ENCODE measurements around the gene KIFAP3.
"Not testable (repeated sequence)": the region's sequence is repeated elsewhere in the genome, so short reads cannot be mapped to it uniquely, and the experiment has no call there.

The KIFAP3 gene

DNA sequence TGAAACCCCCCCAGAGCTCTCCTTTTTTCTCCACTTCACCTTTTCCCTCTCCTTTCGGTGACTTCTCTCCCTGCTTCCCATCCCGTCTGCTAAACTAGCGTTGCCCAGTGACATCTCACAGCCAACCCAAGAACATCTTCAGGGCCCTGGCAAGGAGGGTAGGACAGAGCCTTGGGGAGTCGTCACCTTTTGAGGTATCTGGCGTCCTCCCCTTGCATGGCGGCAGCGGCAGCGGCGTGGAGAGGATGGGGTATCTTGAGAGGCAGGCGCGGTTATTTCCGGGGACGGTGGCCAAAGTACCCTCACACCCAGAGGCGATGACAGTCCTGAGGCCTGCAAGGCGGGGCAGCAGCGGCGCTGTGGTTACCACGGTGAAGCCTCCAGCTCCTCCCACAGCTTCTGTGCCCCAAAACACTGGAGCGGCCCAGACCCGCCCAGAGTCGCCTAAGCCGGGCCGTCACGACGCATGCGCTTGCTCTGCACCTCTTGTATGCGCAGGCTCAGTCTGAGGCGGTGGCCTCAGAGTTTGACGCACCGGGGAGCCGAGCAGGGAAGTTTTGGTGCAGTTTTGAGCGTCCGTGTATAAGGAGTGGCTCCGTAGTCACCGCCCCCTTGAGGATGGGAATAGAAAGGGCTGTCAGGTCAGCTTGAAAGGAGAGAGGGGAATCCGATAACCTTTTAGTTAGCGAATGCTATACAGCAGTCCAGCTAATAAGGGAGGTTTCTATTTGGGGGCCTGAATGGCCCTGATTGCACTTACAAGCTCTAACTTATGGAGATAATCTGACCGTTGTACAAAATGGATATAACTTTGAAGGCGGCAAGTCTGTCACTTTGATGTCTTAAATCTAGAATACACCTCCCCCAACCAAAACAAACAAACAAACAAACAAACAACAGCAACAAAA is at the start of gene KIFAP3:
KIFAP3 (minus strand) TSS at position 446 of the 908 bp plus-strand sequence; CDS start at position 218, 228 bp downstream.
- Mint-ChIP-seq H3K4me1 (ENCODE audit: low read depth) (peaks cover 40% of the 10 kb centered on the region), H3K27me3 (ENCODE audit: low read depth) (peaks cover 6% of the 10 kb centered on the region), H3K9me3 (peaks cover 19% of the 10 kb centered on the region), H3K4me3 (peak within 1 kb of the TSS; percentile 98), H3K27ac (peak within 1 kb of the TSS; percentile 99), H3K36me3 (ENCODE audit: low read depth) (peaks cover 5% of the 10 kb centered on the region)
- DNase-seq (ENCODE audit: low spot score), result peak; percentile 98

DNA sequence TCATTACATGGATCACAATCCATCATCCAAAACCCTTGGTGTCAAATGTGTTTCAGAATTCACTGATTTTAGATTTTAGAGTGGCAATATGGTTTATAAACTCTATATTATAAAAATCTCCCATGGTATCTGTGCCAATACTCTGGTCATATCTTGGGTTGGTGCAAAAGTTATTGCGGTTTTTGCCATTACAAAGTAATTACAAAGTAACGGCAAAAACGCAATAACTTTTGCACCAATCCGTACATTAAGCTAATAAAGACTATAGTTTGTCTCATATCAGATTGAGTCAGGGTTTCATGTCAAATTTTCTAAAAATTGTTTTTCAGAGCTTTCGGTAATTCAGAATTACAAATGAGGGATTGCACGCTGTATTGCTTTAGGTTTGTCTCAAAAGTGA is 47.9 kb upstream of the KIFAP3 start:
- H3K27ac Mint-ChIP-seq, result no peak overlapping the region
- H3K36me3 Mint-ChIP-seq (ENCODE audit: low read depth), result no peaks in the 10 kb centered on the region
- H3K9me3 Mint-ChIP-seq, result no peaks in the 10 kb centered on the region

DNA sequence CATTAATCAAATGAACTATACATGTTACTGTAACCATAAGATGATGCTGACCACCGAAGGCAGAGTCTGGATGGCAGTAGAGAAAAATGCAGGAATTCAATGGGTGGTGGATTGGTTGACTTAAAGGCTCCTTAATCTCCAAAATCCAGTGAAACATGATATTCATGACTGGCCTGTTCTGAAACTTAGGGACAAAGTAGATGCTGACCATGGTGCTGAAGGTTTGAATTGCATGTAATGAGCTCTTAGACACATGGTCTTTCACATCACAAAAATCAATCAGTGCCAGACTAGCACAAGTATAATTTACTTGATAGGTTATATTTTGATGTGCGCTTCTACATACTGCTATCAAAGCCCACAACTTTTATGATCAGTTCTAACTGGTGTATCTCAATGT is 40.4 kb upstream of the KIFAP3 start:
- DNase-seq (ENCODE audit: low spot score), result no peak
- Mint-ChIP-seq H3K36me3 (ENCODE audit: low read depth) (no peaks in the 10 kb centered on the region), H3K4me3 (no peak overlapping the region), H3K9me3 (no peaks in the 10 kb centered on the region), H3K4me1 (ENCODE audit: low read depth) (no peaks in the 10 kb centered on the region), H3K27me3 (ENCODE audit: low read depth) (no peaks in the 10 kb centered on the region), H3K27ac (no peak overlapping the region)

More for the DNA sequence above, 47.9 kb upstream of the KIFAP3 start:
- H3K4me3 Mint-ChIP-seq, result no peak overlapping the region
- H3K27me3 Mint-ChIP-seq (ENCODE audit: low read depth), result no peaks in the 10 kb centered on the region
- DNase-seq (ENCODE audit: low spot score), result no peak
- no peaks in the 10 kb centered on the region for H3K4me1 Mint-ChIP-seq (ENCODE audit: low read depth)

DNA sequence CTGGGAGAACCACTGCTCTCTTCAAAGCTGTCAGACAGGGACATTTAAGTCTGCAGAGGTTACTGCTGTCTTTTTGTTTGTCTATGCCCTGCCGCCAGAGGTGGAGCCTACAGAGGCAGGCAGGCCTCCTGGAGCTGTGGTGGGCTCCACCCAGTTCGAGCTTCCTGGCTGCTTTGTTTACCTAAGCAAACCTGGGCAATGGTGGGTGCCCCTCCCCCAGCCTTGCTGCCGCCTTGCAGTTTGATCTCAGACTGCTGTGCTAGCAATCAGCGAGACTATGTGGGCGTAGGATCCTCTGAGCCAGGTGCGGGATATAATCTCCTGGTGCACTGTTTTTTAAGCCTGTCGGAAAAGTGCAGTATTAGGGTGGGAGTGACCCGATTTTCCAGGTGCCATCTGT is 38.6 kb upstream of the KIFAP3 start:
- H3K4me3 Mint-ChIP-seq; H3K4me1 Mint-ChIP-seq (ENCODE audit: low read depth); DNase-seq (ENCODE audit: low spot score); H3K9me3 Mint-ChIP-seq; H3K36me3 Mint-ChIP-seq (ENCODE audit: low read depth); H3K27me3 Mint-ChIP-seq (ENCODE audit: low read depth); H3K27ac Mint-ChIP-seq: not testable (repeated sequence)

DNA sequence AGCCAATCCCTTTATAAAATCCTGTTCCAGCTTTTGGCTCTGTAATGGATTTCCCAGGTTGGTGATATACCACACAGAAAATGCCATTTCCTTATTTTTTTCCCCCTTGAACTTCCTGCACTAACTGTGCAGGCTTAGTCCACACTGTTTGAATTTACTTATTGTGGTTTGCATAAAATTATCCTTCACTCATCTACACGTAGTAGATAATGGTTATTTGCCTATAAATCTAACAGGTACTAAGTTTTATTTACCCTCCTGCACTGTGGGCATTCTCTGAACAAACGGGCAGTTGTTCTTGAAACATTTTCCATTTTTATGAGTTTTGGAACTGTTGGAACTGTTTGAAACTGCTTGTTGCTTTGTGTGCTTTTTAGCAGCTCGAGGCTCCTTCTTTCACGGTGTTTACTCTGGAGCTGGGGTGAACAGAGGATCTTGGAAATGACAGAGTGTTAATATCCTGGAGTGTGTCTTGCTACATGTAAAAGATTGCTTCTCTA is 23.0 kb upstream of the KIFAP3 start:
- H3K4me1 Mint-ChIP-seq (ENCODE audit: low read depth), result no peaks in the 10 kb centered on the region
- no peaks in the 10 kb centered on the region for H3K36me3 Mint-ChIP-seq (ENCODE audit: low read depth)
- peaks cover 8% of the 10 kb centered on the region for H3K27me3 Mint-ChIP-seq (ENCODE audit: low read depth)
- H3K4me3 Mint-ChIP-seq, result no peak overlapping the region
- H3K27ac Mint-ChIP-seq, result no peak overlapping the region
- no peak for DNase-seq (ENCODE audit: low spot score)
- H3K9me3 Mint-ChIP-seq, result no peaks in the 10 kb centered on the region

DNA sequence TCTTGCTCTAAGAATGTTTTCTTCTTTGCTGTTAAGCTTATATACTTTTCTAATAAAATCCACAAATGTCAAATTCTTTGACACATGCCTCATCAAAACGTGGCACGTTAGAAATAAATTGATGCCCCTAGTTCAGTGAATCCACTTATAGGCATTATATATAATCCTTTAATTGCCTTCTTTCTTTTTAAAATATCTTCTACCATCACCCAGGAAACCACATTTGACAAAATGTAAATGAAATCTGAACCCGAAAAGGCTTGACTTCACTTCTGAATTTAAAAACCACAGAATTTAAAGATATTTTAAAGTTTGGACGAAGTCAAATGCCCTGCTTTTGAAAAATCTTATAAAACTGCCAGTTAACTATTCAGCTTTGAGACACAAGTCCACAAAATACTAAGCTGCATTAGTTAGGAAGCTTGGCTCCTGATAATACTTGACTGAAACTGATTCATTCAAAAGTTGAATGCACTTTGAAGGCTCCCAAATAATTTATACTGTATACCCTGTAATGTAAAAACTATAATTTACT is 22.4 kb upstream of the KIFAP3 start:
- Mint-ChIP-seq H3K4me1 (ENCODE audit: low read depth) (no peaks in the 10 kb centered on the region), H3K4me3 (no peak overlapping the region), H3K9me3 (no peaks in the 10 kb centered on the region), H3K27me3 (ENCODE audit: low read depth) (peaks cover 8% of the 10 kb centered on the region), H3K36me3 (ENCODE audit: low read depth) (no peaks in the 10 kb centered on the region), H3K27ac (no peak overlapping the region)
- no peak for DNase-seq (ENCODE audit: low spot score)

DNA sequence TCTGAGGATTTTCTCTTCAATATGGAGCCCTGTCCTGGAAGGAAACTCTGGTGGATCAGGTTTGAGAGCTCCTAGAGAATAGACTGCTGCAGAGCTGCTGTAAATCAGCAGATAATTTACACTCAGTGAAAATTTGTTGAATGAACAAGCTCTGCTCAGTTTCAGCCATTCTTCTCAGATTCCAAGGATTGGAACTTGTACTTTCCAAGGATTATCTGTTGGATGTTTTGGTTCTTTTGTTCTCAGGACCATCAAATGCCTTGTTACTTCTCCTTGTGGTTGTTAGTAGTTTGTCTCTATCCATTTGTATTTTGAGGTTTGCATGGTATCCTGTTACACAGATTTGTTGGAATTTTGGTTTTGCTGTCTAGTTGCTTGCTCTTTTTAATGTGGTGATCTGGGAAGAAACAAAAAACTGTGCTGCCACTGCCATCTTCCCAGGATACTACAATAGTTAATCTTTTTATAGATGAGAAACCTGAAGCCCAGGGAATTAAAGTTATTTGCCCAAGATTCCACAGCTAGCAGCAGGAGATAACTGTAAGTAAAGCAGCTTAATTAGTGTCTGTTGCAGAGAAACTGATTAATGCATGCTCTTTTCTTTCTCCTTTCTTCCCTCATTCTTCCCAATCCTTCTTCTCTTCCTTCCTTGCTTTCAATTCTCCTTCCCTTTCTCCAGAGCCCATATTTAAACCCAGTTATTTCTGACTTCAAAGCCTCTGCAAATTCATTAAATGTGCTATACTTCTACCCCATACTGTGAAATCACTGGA is 21.7 kb upstream of the KIFAP3 start:
- Mint-ChIP-seq H3K4me3 (no peak overlapping the region), H3K36me3 (ENCODE audit: low read depth) (no peaks in the 10 kb centered on the region), H3K4me1 (ENCODE audit: low read depth) (no peaks in the 10 kb centered on the region), H3K27me3 (ENCODE audit: low read depth) (peaks cover 8% of the 10 kb centered on the region), H3K27ac (no peak overlapping the region), H3K9me3 (no peaks in the 10 kb centered on the region)
- DNase-seq (ENCODE audit: low spot score), result no peak

DNA sequence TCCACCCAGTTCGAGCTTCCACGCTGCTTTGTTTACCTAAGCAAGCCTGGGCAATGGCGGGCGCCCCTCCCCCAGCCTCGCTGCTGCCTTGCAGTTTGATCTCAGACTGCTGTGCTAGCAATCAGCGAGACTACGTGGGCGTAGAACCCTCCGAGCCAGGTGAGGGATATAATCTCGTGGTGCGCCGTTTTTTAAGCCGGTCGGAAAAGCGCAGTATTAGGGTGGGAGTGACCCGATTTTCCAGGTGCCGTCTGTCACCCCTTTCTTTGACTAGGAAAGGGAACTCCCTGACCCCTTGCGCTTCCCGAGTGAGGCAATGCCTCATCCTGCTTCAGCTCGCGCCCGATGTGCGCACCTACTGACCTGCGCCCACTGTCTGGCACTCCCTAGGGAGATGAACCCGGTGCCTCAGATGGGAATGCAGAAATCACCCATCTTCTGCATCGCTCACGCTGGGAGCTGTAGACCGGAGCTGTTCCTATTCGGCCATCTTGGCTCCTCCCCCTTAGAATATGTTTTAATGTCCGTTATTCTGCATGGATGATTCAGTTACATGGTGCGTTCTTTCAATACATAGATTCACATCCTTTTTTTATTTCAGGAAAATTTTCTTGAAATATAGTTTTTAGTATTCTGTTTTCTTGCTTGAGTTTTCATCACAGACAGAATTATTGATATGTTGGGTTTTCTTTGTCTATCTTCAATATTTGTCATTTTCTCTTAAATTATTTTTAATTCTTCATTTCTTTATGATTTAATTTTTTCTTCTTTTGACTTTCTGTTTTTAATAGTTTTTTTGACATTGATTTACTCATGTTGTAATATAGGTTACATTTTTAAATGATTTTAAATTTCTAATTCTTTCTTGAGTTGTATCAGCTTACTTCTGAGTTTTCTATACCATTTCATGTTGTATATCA is 20.5 kb upstream of the KIFAP3 start:
- H3K4me1 Mint-ChIP-seq (ENCODE audit: low read depth); H3K27me3 Mint-ChIP-seq (ENCODE audit: low read depth); DNase-seq (ENCODE audit: low spot score); H3K36me3 Mint-ChIP-seq (ENCODE audit: low read depth); H3K4me3 Mint-ChIP-seq; H3K9me3 Mint-ChIP-seq; H3K27ac Mint-ChIP-seq: not testable (repeated sequence)

DNA sequence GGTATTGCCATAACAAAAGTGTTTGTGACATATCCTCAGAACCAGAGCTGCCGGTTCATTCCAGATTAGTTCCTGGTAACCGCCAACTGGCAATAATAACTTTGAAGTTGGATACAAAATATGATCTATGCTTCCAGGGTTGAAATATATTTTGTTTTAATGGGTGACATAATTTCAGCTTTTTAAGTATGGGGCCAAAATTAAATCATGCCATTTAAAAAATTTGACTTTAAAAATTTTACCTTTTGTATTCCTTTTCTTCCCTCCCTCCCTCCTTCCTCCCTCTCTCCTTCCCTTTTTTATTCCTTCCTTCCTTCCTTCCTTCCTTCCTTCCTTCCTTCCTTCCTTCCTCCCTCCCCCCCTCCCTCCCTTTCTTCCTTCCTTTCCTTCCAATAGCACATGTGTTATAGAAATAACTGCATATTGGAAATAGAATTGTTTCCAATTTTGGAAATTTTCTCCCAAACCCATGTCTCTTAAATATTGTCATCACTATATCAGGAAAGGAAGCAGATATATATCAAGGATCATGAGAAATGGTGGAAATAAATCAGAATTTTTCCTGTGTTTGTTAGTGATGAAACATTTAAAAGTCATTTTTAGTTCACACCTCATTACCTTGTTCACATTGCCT is 12.0 kb upstream of the KIFAP3 start:
- Mint-ChIP-seq H3K36me3 (ENCODE audit: low read depth) (no peaks in the 10 kb centered on the region), H3K27ac (no peak overlapping the region), H3K4me3 (no peak overlapping the region), H3K27me3 (ENCODE audit: low read depth) (peaks cover 18% of the 10 kb centered on the region), H3K4me1 (ENCODE audit: low read depth) (no peaks in the 10 kb centered on the region), H3K9me3 (no peaks in the 10 kb centered on the region)
- DNase-seq (ENCODE audit: low spot score), result no peak

DNA sequence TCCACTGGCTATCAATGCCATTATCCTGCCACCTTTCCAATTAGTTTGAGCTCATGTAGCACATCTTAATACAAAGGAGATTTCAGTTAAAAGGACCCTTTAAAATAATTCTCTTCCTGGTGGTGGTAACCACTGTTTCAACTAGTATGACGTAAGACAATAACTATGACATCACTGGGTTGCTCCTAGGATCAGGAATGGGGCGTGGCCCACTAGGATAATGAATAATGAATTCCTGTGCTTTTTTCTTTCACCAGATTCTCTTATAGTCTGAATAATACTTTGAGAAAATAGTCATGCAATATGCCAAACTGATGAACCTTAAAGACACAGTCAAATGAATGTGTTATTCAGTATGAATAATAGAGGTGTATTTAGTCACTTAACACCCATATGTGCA is 10.6 kb upstream of the KIFAP3 start:
- no peaks in the 10 kb centered on the region for H3K4me1 Mint-ChIP-seq (ENCODE audit: low read depth)
- no peak overlapping the region for H3K27ac Mint-ChIP-seq
- H3K27me3 Mint-ChIP-seq (ENCODE audit: low read depth), result peaks cover 21% of the 10 kb centered on the region

DNA sequence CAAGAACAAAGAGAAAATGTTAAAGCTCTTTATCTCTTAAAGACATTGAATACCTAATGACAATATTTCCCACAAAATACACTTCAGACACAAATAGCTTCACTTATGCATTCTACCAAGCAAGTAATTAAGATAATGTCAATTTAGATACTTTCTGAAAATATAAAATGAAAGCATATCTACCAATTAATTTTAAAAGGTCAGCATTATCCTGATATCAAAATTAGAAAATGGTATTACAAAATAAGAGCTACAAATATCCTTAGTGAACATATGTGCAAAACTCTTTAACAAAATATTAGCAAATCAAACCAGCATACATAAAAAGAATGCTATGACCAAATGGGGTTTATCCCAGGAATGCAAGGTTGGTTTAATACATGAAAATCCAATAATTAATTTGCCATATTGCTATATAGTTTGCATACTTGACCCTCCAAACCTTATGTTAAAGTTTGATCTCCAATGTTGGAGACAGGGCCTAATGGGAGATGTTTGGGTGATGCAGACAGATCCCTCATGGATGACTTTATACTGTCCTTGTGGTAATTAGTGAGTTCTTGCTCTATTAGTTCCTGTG is 4.2 kb upstream of the KIFAP3 start:
- Mint-ChIP-seq H3K36me3 (ENCODE audit: low read depth) (peaks cover 1% of the 10 kb centered on the region), H3K4me3 (no peak overlapping the region), H3K27me3 (ENCODE audit: low read depth) (peaks cover 13% of the 10 kb centered on the region), H3K27ac (no peak overlapping the region), H3K9me3 (peaks cover 19% of the 10 kb centered on the region), H3K4me1 (ENCODE audit: low read depth) (peaks cover 18% of the 10 kb centered on the region)
- no peak for DNase-seq (ENCODE audit: low spot score)

More for the DNA sequence above, 10.6 kb upstream of the KIFAP3 start:
- no peak for DNase-seq (ENCODE audit: low spot score)
- Mint-ChIP-seq H3K9me3 (no peaks in the 10 kb centered on the region), H3K36me3 (ENCODE audit: low read depth) (no peaks in the 10 kb centered on the region), H3K4me3 (no peak overlapping the region)

DNA sequence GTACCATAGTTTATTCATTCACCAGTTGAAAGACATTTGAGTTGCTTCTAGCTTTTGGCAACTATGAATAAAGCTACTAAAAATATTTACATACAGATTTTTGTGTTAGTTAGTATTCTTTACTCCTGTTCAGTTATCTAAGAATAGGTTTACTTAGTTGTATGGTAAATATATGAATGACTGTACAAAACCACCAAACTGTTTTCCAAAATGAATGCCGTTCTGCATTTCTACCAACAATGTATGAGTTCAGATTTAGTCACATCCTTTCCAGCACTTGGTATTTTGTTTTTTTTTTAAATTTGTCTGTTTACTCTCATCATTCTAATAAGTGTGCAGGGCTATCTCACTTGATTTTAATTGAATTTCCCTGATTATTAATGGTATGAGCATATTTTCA is 3.4 kb upstream of the KIFAP3 start:
- no peak for DNase-seq (ENCODE audit: low spot score)
- H3K27ac Mint-ChIP-seq, result no peak overlapping the region
- H3K27me3 Mint-ChIP-seq (ENCODE audit: low read depth), result peaks cover 8% of the 10 kb centered on the region
- H3K9me3 Mint-ChIP-seq, result peaks cover 19% of the 10 kb centered on the region
- H3K4me3 Mint-ChIP-seq, result no peak overlapping the region
- peaks cover 1% of the 10 kb centered on the region for H3K36me3 Mint-ChIP-seq (ENCODE audit: low read depth)
- H3K4me1 Mint-ChIP-seq (ENCODE audit: low read depth), result peaks cover 23% of the 10 kb centered on the region

DNA sequence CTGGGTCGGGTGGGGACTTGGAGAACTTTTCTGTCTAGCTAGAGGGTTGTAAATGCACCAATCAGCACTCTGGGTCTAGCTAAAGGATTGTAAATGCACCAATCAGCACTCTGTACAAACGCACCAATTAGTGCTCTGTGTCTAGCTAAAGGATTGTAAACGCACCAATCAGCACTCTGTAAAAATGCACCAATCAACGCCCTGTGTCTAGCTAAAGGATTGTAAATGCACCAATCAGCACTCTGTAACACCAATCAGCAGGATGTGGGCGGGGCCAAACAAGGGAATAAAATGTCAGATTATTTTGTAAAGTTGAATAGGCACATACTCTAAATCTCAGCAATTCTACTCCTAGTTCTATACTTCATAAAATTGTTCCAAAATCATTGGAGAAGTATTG is 2.5 kb upstream of the KIFAP3 start:
- peaks cover 28% of the 10 kb centered on the region for H3K4me1 Mint-ChIP-seq (ENCODE audit: low read depth)

More for the DNA sequence above, 2.5 kb upstream of the KIFAP3 start:
- not testable (repeated sequence) for H3K4me3 Mint-ChIP-seq; DNase-seq (ENCODE audit: low spot score); H3K27me3 Mint-ChIP-seq (ENCODE audit: low read depth); H3K36me3 Mint-ChIP-seq (ENCODE audit: low read depth); H3K27ac Mint-ChIP-seq
- peaks cover 19% of the 10 kb centered on the region for H3K9me3 Mint-ChIP-seq
